ENCODE data around the gene GCNT2.

GCNT2 gene

GRCh38 chr6:10585209-10585845 lies 64.2 kb downstream of the GCNT2 start:
- no peaks in the 10 kb centered on the region for H3K36me3 ChIP-seq (ENCODE audit: insufficient read depth, low read length)
- no peak overlapping the region for H3K4me3 ChIP-seq (ENCODE audit: low read depth in 1 of 2, low read length in 2 of 2)
- H3K9ac ChIP-seq (ENCODE audit: low read depth, low read length), result no peak overlapping the region
- peak overlapping the region; percentile 10; the same call in 1 of the 2 replicates for H3K4me2 ChIP-seq (ENCODE audit: insufficient read depth, low read length)
- peaks cover 63% of the 10 kb centered on the region for H3K4me1 ChIP-seq (ENCODE audit: insufficient read depth, low read length)
- peak overlapping the region; percentile 77; the same call in 1 of the 2 replicates for H3K27ac ChIP-seq (ENCODE audit: low read length)
- no peaks in the 10 kb centered on the region for H3K27me3 ChIP-seq (ENCODE audit: insufficient read depth, low read length, poor library complexity)
- DNase-seq, result no peak
- ATAC-seq (ENCODE audit: insufficient read depth, low read depth), result no peak
- no peaks in the 10 kb centered on the region for H3K9me3 ChIP-seq (ENCODE audit: insufficient read depth, low read length, severe bottlenecking)
- no peaks in the 10 kb centered on the region for H4K20me1 ChIP-seq (ENCODE audit: insufficient read depth, low read length)
- H2AFZ ChIP-seq (ENCODE audit: low read depth, low read length), result no peak overlapping the region
- no peaks in the 10 kb centered on the region for H3K79me2 ChIP-seq (ENCODE audit: insufficient read depth, low read length)
- TF ChIP-seq CTCF (IDR thresholded peaks at IDR 0.05; ENCODE audit: borderline replicate concordance, extremely low read depth, low read length, poor library complexity, severe bottlenecking) (no peak), EZH2 (IDR thresholded peaks at IDR 0.05; ENCODE audit: borderline replicate concordance, low read depth, low read length, severe bottlenecking) (no peak)

DNA sequence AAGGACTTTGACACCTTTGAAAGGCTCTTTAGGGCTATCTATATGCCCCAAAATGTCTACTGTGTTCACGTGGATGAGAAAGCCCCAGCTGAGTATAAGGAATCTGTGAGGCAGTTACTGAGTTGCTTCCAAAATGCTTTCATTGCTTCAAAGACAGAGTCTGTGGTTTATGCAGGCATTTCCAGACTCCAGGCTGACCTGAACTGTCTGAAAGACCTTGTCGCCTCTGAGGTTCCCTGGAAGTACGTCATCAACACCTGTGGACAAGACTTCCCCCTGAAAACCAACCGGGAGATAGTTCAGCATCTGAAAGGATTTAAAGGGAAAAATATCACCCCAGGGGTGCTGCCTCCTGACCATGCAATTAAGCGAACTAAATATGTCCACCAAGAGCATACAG lies 65.2 kb downstream of the GCNT2 start:
- no peak overlapping the region for H3K4me2 ChIP-seq (ENCODE audit: insufficient read depth, low read length)
- no peak overlapping the region for H3K9ac ChIP-seq (ENCODE audit: low read depth, low read length)
- H3K36me3 ChIP-seq (ENCODE audit: insufficient read depth, low read length), result no peaks in the 10 kb centered on the region

DNA sequence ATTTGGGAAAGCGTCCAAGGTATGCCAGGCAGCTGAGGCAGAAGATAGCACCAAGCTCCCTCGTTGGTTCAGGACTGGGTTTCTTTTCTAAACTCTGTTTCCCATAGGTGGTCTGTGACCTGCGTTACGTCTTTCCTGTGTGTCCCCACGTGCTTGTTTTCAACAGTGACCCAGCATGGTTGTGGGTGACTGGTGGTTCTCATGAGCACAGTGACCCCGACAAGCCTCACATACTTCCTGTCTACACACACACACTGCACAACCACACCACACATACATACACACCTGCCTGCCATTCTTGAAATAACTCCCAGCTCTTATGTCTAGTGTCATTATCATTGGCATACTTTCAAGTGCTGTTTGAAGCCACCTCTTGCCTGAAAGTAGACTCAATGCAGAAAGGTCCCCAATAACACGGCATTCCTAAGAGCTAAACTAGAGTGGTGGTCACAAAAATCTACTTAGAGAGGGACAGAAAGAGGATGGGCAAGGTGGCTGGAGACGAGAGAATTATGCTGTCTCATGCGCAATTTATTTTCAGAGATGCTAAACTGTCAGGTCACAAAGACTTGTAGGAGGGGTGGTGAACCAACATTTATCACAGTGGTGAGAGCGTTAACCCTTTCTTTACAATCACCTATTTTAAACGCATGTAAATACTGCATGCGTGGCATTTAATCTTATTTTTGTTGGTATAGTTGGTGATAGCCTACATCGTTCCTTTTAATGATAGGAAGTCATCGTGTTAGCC lies 66.7 kb downstream of the GCNT2 start:
- TF ChIP-seq EZH2 (IDR thresholded peaks at IDR 0.05; ENCODE audit: borderline replicate concordance, low read depth, low read length, severe bottlenecking) (no peak), CTCF (IDR thresholded peaks at IDR 0.05; ENCODE audit: borderline replicate concordance, extremely low read depth, low read length, poor library complexity, severe bottlenecking) (no peak)
- peak; percentile 61 for DNase-seq
- peak; percentile 46 for ATAC-seq (ENCODE audit: insufficient read depth, low read depth)
- peak overlapping the region; percentile 44 for H3K27ac ChIP-seq (ENCODE audit: low read length)
- peaks cover 59% of the 10 kb centered on the region for H3K4me1 ChIP-seq (ENCODE audit: insufficient read depth, low read length)
- H3K79me2 ChIP-seq (ENCODE audit: insufficient read depth, low read length), result no peaks in the 10 kb centered on the region
- H3K4me2 ChIP-seq (ENCODE audit: insufficient read depth, low read length), result no peak overlapping the region
- H4K20me1 ChIP-seq (ENCODE audit: insufficient read depth, low read length), result no peaks in the 10 kb centered on the region
- no peak overlapping the region for H3K9ac ChIP-seq (ENCODE audit: low read depth, low read length)
- no peak overlapping the region for H2AFZ ChIP-seq (ENCODE audit: low read depth, low read length)
- no peaks in the 10 kb centered on the region for H3K27me3 ChIP-seq (ENCODE audit: insufficient read depth, low read length, poor library complexity)
- H3K9me3 ChIP-seq (ENCODE audit: insufficient read depth, low read length, severe bottlenecking), result no peaks in the 10 kb centered on the region
- H3K4me3 ChIP-seq (ENCODE audit: low read depth in 1 of 2, low read length in 2 of 2), result no peak overlapping the region
- no peaks in the 10 kb centered on the region for H3K36me3 ChIP-seq (ENCODE audit: insufficient read depth, low read length)

More for the DNA sequence above, 65.2 kb downstream of the GCNT2 start:
- H3K4me1 ChIP-seq (ENCODE audit: insufficient read depth, low read length), result peaks cover 63% of the 10 kb centered on the region
- no peak overlapping the region for H3K4me3 ChIP-seq (ENCODE audit: low read depth in 1 of 2, low read length in 2 of 2)
- no peaks in the 10 kb centered on the region for H3K27me3 ChIP-seq (ENCODE audit: insufficient read depth, low read length, poor library complexity)
- no peak overlapping the region for H2AFZ ChIP-seq (ENCODE audit: low read depth, low read length)
- ATAC-seq (ENCODE audit: insufficient read depth, low read depth), result no peak
- H4K20me1 ChIP-seq (ENCODE audit: insufficient read depth, low read length), result no peaks in the 10 kb centered on the region
- peak overlapping the region; percentile 56 for H3K27ac ChIP-seq (ENCODE audit: low read length)
- no peak for TF ChIP-seq EZH2 (IDR thresholded peaks at IDR 0.05; ENCODE audit: borderline replicate concordance, low read depth, low read length, severe bottlenecking)
- no peak for TF ChIP-seq CTCF (IDR thresholded peaks at IDR 0.05; ENCODE audit: borderline replicate concordance, extremely low read depth, low read length, poor library complexity, severe bottlenecking)
- H3K9me3 ChIP-seq (ENCODE audit: insufficient read depth, low read length, severe bottlenecking), result no peaks in the 10 kb centered on the region
- DNase-seq, result no peak
- no peaks in the 10 kb centered on the region for H3K79me2 ChIP-seq (ENCODE audit: insufficient read depth, low read length)

All from DND-41 (cell line).